Colonic mucosa (tissue), 4 donors: ENCODE data around the gene HSF2BP. TPM values are rescaled to one million over a fixed set of nuclear protein-coding genes. Genes with fewer than 3 reads are reported as not detected.
"Not testable (repeated sequence)": the region's sequence is repeated elsewhere in the genome, so short reads cannot be mapped to it uniquely, and the experiment has no call there.

Source experiments
- DNase-seq: peaks from one replicate; pipeline ENCODE4 v3.0.0-alpha.2; 2020
- H3K27ac ChIP-seq: fragments of 200-600 bp; one replicate; pipeline ENCODE4 v1.8.0; 2021
- H3K27me3 ChIP-seq: fragments of 200-600 bp; one replicate; pipeline ENCODE4 v1.8.0; 2021
- H3K36me3 ChIP-seq: fragments of 200-600 bp; one replicate; pipeline ENCODE4 v1.8.0; 2021
- H3K4me1 ChIP-seq: fragments of 200-600 bp; one replicate; pipeline ENCODE4 v1.8.0; 2021; ENCODE audit warnings: mild to moderate bottlenecking
- H3K4me3 ChIP-seq: fragments of 200-600 bp; one replicate; pipeline ENCODE4 v1.8.0; 2021
- H3K9ac ChIP-seq, 2 donors: one replicate each; pipeline ENCODE4 v1.7.0; 2013; ENCODE audit warnings: control low read depth in 2 of 2, low read depth in 2 of 2, low read length in 2 of 2
- H3K9me3 ChIP-seq: fragments of 200-600 bp; one replicate; pipeline ENCODE4 v1.8.0; 2021
- intact Hi-C: fragments of 100-400 bp; cut with DNase I; formaldehyde crosslinking; loops from one replicate; pipeline ENCODE4 v1.14.1; 2022
- total RNA-seq, 2 donors: library from RNA; stranded (reverse); fragmentation: NEBNext Ultra II Directional in 1 of 2; extraction: Animal tissue kit (Norgen Biotek cat#: 25700) in 1 of 2; gene quantifications; one replicate each; pipeline ENCODE4 v1.2.1, GENCODE V29; 2021
- TF ChIP-seq, protein P1 (sequence below): fragments of 200-600 bp; IDR thresholded peaks from one replicate; pipeline ENCODE4 v1.8.0; 2022; ENCODE audit warnings: antibody characterized with exemption, mild to moderate bottlenecking
- donor health status: healthy.
- donor health status: DM: no; HTN: no; CAD: no.
- donor health status: DM: no; HTN: no; CAD: no.

HSF2BP gene
- total RNA-seq, 2 donors from 2014 or later: 0.45 TPM; not detected in 1

DNA sequence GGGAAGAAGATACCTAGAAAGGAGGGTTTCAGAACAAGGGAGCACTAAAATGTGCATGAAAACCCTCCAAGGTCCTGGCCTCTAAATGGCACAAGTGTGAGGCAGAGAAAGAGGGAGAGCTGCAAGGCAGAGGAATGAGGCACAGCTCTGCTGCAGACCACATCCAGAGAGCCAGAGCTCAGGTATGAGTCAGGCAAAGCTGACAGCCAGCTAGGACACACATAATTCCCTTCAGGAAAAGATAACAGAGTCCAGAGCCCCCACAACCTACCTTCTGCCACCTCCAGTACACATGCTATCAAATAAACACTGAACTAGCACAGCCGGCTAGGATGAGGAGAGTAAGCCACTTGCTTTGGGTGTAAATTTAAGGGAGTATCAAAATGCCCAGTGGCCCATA is 62.2 kb downstream of the HSF2BP start:
- Histone ChIP-seq H3K4me1 (no peaks in the 10 kb centered on the region), H3K9ac (no peak overlapping the region), H3K9me3 (no peaks in the 10 kb centered on the region), H3K27me3 (no peaks in the 10 kb centered on the region), H3K36me3 (no peaks in the 10 kb centered on the region), H3K27ac (no peak overlapping the region), H3K4me3 (no peak overlapping the region)
- DNase-seq: no peak
- intact Hi-C loops: no loop called here
- TF ChIP-seq, protein P1, sequence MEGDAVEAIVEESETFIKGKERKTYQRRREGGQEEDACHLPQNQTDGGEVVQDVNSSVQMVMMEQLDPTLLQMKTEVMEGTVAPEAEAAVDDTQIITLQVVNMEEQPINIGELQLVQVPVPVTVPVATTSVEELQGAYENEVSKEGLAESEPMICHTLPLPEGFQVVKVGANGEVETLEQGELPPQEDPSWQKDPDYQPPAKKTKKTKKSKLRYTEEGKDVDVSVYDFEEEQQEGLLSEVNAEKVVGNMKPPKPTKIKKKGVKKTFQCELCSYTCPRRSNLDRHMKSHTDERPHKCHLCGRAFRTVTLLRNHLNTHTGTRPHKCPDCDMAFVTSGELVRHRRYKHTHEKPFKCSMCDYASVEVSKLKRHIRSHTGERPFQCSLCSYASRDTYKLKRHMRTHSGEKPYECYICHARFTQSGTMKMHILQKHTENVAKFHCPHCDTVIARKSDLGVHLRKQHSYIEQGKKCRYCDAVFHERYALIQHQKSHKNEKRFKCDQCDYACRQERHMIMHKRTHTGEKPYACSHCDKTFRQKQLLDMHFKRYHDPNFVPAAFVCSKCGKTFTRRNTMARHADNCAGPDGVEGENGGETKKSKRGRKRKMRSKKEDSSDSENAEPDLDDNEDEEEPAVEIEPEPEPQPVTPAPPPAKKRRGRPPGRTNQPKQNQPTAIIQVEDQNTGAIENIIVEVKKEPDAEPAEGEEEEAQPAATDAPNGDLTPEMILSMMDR: no peak

DNA sequence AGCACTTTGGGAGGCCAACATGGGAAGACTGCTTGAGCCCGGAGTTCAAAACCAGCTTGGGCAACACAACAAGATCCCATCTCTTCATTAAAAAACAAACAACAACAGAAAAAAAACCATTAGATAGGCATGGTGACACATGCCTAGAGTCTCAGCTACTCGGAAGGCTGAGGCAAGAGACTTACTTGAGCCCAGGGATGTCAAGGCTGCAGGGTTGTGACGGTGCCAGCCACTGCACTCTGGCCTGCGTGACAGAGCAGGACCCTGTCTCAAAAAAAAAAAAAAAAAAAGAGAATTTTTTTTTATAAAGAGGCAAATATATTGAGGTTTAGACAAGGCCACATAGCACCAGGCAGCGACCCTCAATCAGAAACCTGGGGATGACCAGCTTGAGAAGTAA is 62.7 kb downstream of the HSF2BP start:
- Histone ChIP-seq H3K27ac (no peak overlapping the region), H3K36me3 (no peaks in the 10 kb centered on the region), H3K27me3 (no peaks in the 10 kb centered on the region), H3K4me3 (no peak overlapping the region), H3K4me1 (no peaks in the 10 kb centered on the region), H3K9ac (no peak overlapping the region), H3K9me3 (no peaks in the 10 kb centered on the region)
- no peak for DNase-seq
- intact Hi-C loops: no loop called here
- TF ChIP-seq, protein P1: no peak

DNA sequence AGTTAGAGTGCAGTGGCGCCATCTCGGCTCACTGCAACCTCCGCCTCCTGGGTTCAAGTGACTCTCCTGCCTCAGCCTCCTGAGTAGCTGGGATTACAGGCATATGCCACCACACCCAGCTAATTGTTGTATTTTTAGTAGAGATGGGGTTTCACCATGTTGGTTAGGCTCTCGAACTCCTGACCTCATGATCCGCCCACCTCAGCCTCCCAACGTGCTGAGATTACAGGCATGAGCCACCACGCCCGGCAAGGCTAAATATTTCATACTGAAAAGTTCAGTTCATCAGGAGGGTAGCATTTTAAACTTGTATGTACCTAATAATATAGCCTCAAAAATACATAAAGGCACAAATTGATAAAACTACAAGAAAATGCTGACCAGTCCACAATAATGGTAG is 63.5 kb downstream of the HSF2BP start:
- intact Hi-C loops, H3K9ac ChIP-seq, H3K27ac ChIP-seq, H3K9me3 ChIP-seq, H3K4me1 ChIP-seq, H3K4me3 ChIP-seq, H3K27me3 ChIP-seq, H3K36me3 ChIP-seq, DNase-seq: not testable (repeated sequence)

DNA sequence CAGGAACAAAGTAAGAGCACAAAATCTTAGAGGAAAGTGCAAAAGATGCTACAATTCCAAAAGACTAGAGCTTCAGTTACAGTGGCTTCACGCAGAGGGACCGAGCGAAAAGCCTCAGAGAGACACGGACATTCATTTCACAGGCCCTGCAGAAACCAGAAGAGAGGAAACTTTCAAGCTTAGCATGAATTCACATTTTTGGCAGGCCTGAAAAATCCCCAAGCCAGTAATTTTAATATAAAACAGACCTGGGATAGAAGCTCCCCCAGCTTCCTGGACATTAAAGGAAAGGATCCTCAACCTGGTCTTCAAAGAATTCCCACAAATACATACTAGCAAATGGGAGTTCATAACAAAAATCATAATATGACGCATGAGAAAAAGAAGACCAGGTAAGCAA is 66.2 kb downstream of the HSF2BP start:
- Histone ChIP-seq H3K27ac (no peak overlapping the region), H3K4me3 (no peak overlapping the region), H3K27me3 (no peaks in the 10 kb centered on the region), H3K4me1 (no peaks in the 10 kb centered on the region), H3K9ac (no peak overlapping the region), H3K36me3 (no peaks in the 10 kb centered on the region), H3K9me3 (no peaks in the 10 kb centered on the region)
- no peak for DNase-seq
- TF ChIP-seq, protein P1: no peak
- intact Hi-C loops: no loop called here

DNA sequence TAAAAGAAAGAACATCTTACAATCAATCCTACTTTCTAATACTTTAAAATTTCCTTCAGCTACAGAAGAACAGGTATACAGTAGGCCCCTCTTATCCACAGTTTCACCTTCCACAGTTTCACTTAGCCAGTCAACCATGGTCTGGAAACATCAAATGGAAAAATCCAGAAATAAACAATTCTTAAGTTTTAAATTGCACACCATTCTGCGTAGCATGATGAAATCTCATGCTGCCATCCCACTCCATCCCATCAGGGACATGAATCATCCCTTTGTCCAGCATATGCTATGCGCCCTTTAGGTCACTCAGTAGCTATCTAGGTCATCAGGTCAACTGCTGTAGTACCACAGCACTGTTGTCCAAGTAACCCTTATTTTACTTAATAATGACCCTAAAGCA is 67.7 kb downstream of the HSF2BP start:
- no peak for DNase-seq
- intact Hi-C loops: no loop called here
- TF ChIP-seq, protein P1: no peak
- H3K27me3 ChIP-seq: no peaks in the 10 kb centered on the region
- H3K4me1 ChIP-seq: no peaks in the 10 kb centered on the region
- H3K4me3 ChIP-seq: no peak overlapping the region
- no peaks in the 10 kb centered on the region for H3K36me3 ChIP-seq
- no peaks in the 10 kb centered on the region for H3K9me3 ChIP-seq
- no peak overlapping the region for H3K27ac ChIP-seq
- H3K9ac ChIP-seq: no peak overlapping the region

DNA sequence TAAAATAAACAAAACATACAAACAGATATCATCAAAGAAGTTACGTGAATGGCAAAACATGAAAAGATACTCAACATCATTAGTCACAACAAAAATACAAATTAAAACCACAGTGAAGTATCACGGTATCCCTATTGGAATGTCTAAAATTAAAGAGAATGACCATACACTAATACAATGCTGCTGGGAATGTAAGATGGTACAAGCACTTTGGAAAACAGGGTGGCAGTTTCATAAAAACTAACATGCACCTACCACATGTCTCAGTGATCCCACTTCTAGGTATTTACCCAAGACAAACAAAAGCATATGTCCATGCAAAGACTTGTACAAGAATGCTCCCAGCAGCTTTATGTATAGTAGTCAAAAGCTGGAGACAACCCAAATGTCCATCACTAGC is 69.1 kb downstream of the HSF2BP start:
- H3K9ac ChIP-seq: no peak overlapping the region
- H3K4me3 ChIP-seq: no peak overlapping the region
- no peaks in the 10 kb centered on the region for H3K27me3 ChIP-seq
- H3K4me1 ChIP-seq: no peaks in the 10 kb centered on the region
- TF ChIP-seq, protein P1: no peak
- intact Hi-C loops: no loop called here
- H3K27ac ChIP-seq: no peak overlapping the region
- H3K36me3 ChIP-seq: no peaks in the 10 kb centered on the region
- no peaks in the 10 kb centered on the region for H3K9me3 ChIP-seq
- DNase-seq: no peak
